HepG2 (cell line): ENCODE results near the gene ELF2. TPM values are rescaled to one million over a fixed set of nuclear protein-coding genes. Genes with fewer than 3 reads are reported as not detected.
"Not testable (repeated sequence)": the region's sequence is repeated elsewhere in the genome, so short reads cannot be mapped to it uniquely, and the experiment has no call there.

Source experiments
- ATAC-seq: fragments of 200-7000 bp; cut with Tn5 transposase; 3 replicates; pipeline ENCODE4 v1.9.1; 2020; ENCODE audit warnings: mild to moderate bottlenecking, moderate library complexity
- BruUV-seq: library from RNA; stranded (reverse); fragments of 400-500 nt; replicated peaks from 2 replicates; lab custom pipeline; 2021; lab: Mats Ljungman, UMichigan
- CTCF ChIA-PET: fragments of 300-600 bp; formaldehyde crosslinking; extraction: SDS; loops from one replicate; lab custom pipeline; 2021; ENCODE audit warnings: low total read pairs, inconsistent platforms, low intra/inter-chr PET ratio; lab: Yijun Ruan, JAX
- POLR2A ChIA-PET: fragments of 350-600 bp; sonication (Branson Sonifier 250); formaldehyde crosslinking; loops from one replicate; lab custom pipeline; 2020; ENCODE audit warnings: antibody characterized with exemption, inconsistent platforms; lab: Yijun Ruan, JAX
- DNase-seq: peaks from one replicate; pipeline ENCODE4 v3.0.0-alpha.2; 2015; ENCODE audit warnings: low spot score
- FAIRE-seq: peaks from 3 replicates; lab custom pipeline; 2011; peaks lifted over from hg19 to GRCh38; lab: Jason Lieb, UNC
- H2AFZ ChIP-seq: one replicate; pipeline ENCODE4 v1.6.1; 2011; ENCODE audit warnings: low read length, inconsistent platforms
- H3K27ac ChIP-seq: fragments of 300-600 bp; 3 replicates; pipeline ENCODE4 v1.8.0; 2011; ENCODE audit warnings: mixed run types, mild to moderate bottlenecking, mixed read lengths, low read length, inconsistent platforms; ENCODE audit not compliant: insufficient read depth; ENCODE audit errors: extremely low read length
- H3K27me3 ChIP-seq, 2 experiments: fragments of 200-600 bp in 1 of 2; 2 replicates in 1 of 2; 3 replicates in 1 of 2; pipeline versions ENCODE4 v1.6.0 to v1.8.0; 2011; ENCODE audit warnings: low read length in 2 of 2, mild to moderate bottlenecking in 2 of 2, moderate library complexity in 2 of 2, inconsistent platforms in 1 of 2; ENCODE audit not compliant: insufficient read depth in 2 of 2, control insufficient read depth in 1 of 2
- H3K36me3 ChIP-seq, 2 experiments: fragments of 200-600 bp in 1 of 2; replicated peaks in 1 of 2; 2 replicates in 1 of 2; 3 replicates in 1 of 2; pipeline versions ENCODE4 v1.5.1 to v1.8.0; 2011; ENCODE audit warnings: low read length in 2 of 2, inconsistent platforms in 1 of 2; ENCODE audit not compliant: insufficient read depth in 2 of 2, control insufficient read depth in 1 of 2
- H3K4me1 ChIP-seq: 2 replicates; pipeline ENCODE4 v1.5.1; 2012; ENCODE audit warnings: low read length, inconsistent platforms; ENCODE audit not compliant: insufficient read depth
- H3K4me2 ChIP-seq: 2 replicates; pipeline ENCODE4 v1.6.0; 2011; ENCODE audit warnings: low read depth, low read length, inconsistent platforms
- H3K4me3 ChIP-seq, 3 experiments: fragments of 200-600 bp in 1 of 3; sonication (generic), shearing (Covaris generic) in 1 of 3; replicated peaks in 1 of 3; 2 replicates each; pipeline ENCODE4 v1.5.1; 2011 to 2016; ENCODE audit warnings: low read length in 3 of 3, inconsistent platforms in 2 of 3, low read depth in 2 of 3, mild to moderate bottlenecking in 2 of 3, control low read depth in 1 of 3, mixed read lengths in 1 of 3; ENCODE audit not compliant: insufficient read depth in 1 of 3
- H3K79me2 ChIP-seq: one replicate; pipeline ENCODE4 v1.6.1; 2011; ENCODE audit warnings: low read length, inconsistent platforms; ENCODE audit not compliant: insufficient read depth
- H3K9ac ChIP-seq: 2 replicates; pipeline ENCODE4 v1.6.0; 2011; ENCODE audit warnings: mild to moderate bottlenecking, low read depth, low read length, inconsistent platforms; ENCODE audit not compliant: insufficient read depth
- H3K9me3 ChIP-seq: 2 replicates; pipeline ENCODE4 v1.5.1; 2012; ENCODE audit warnings: mild to moderate bottlenecking, low read length
- H4K20me1 ChIP-seq: 2 replicates; pipeline ENCODE4 v1.6.0; 2011; ENCODE audit warnings: inconsistent platforms, mild to moderate bottlenecking, low read length, moderate library complexity; ENCODE audit not compliant: insufficient read depth
- ATAD3A ChIP-seq: sonication (generic); formaldehyde crosslinking; IDR thresholded peaks from 2 replicates; pipeline ENCODE4 v1.4.0; 2020; ENCODE audit warnings: missing genetic modification reagents
- NFYC ChIP-seq: IDR thresholded peaks from 2 replicates; pipeline ENCODE4 v1.6.1; 2016; ENCODE audit warnings: missing genetic modification reagents, missing compliant biosample characterization
- WGBS: methylation state at CpG from one replicate; pipeline ENCODE4 v1.1.6; 2017; ENCODE audit warnings: low lambda C conversion rate; 5-methylcytosine and 5-hydroxymethylcytosine counted together
- in situ Hi-C: cut with HindIII; loops from 2 replicates; pipeline ENCODE4 v1.10.0; 2017; ENCODE audit warnings: low pct_unique_long_range_greater_than_20kb; ENCODE audit not compliant: extremely low pct_ligation_motif_present
- intact Hi-C: fragments of 100-400 bp; cut with micrococcal nuclease; formaldehyde crosslinking; loops from one replicate; pipeline ENCODE4 v1.10.0; 2022; ENCODE audit not compliant: unreplicated experiment
- polyA plus RNA-seq, 8 experiments: library from polyadenylated mRNA; depleted of rRNA in 3 of 8; stranded (reverse) in 7 of 8; unstranded in 1 of 8; fragments of >200 nt; fragmentation: Illumina TruSeq in 4 of 8; extraction: Trizol in 4 of 8; gene quantifications; 2 replicates each; pipeline versions ENCODE4 v1.2.1 to v1.2.3, GENCODE V29; 2011 to 2016; ENCODE audit warnings: low read depth in 4 of 8, missing spikeins in 1 of 8, mixed read lengths in 1 of 8; ENCODE audit not compliant: insufficient read depth in 1 of 8
- total RNA-seq, 5 experiments: library from RNA; depleted of rRNA; stranded (reverse); fragments of >200 nt; fragmentation: Illumina TruSeq; extraction: Trizol; gene quantifications; 2 replicates each; pipeline ENCODE4 v1.2.3, GENCODE V29; 2016; ENCODE audit warnings: low read depth in 1 of 5
- TF ChIP-seq, protein P1 (sequence below): sonication (generic); formaldehyde crosslinking; IDR thresholded peaks from 2 replicates; pipeline ENCODE4 v1.8.1; 2023; ENCODE audit warnings: mild to moderate bottlenecking, moderate library complexity, missing genetic modification reagents
- TF ChIP-seq, protein P2 (sequence below): IDR thresholded peaks from 2 replicates; pipeline ENCODE4 v1.6.1; 2016
- TF ChIP-seq, protein P3 (sequence below): sonication (generic); formaldehyde crosslinking; IDR thresholded peaks from 2 replicates; pipeline ENCODE4 v1.5.0; 2020; ENCODE audit warnings: missing genetic modification reagents

ELF2 gene
- total and polyA plus RNA-seq, 2 of the 13 experiments (the other 11 are each of a cell fraction or from before 2014, with no cell fraction given), result 28.6 to 35.4 TPM

DNA sequence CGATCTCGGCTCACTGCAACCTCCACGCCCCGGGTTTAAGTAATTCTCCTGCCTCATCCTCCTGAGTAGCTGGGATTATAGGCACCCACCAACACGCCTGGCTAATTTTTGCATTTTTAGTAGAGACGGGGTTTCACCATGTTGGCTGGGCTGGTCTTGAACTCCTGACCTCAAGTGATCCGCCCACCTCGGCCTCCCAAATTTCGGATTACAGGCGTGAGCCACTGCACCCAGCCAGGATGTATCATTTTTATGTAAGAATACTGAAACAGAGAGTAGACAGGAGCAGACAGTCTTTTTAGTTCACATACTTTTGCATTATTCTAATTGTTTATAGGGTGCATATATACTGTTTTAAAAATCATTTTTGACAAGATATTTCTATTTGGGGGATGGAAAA, 36.6 kb upstream of the ELF2 start:
- peak overlapping the region in 2 of 3 experiments; percentile 24 to 37; a peak in 1 of 6 replicates for H3K4me3 ChIP-seq
- H2AFZ ChIP-seq, BruUV-seq, in situ Hi-C loops: not testable (repeated sequence)
- WGBS, result 23% methylated on average over 10 of the region's 10 CpGs
- TF ChIP-seq, protein P1, sequence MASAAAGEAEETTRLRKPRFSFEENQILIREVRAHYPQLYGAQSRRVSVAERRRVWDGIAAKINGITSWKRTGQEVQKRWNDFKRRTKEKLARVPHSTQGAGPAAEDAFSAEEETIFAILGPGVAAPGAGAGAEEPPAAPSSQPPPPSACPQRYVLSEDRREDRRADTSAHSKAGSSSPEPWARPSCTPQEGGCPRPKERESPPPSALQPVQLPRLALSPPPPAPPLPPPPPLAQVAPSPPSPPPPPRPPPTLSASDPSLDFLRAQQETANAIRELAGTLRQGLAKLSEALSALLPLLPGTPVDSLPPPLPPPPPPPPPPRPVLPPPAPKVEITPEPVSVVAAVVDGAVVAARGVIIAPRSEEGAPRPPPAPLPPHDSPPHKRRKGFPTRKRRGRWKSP (CRISPR knock-in tag), result 0 out of 2 replicates have a peak, but pooled peaks have one; percentile 22
- TF ChIP-seq, all 625 proteins: peak for 1; not testable (repeated sequence) for 624
- H3K36me3 ChIP-seq, H3K9me3 ChIP-seq, intact Hi-C loops, FAIRE-seq, H4K20me1 ChIP-seq, H3K27me3 ChIP-seq, CTCF ChIA-PET, H3K9ac ChIP-seq, H3K79me2 ChIP-seq, DNase-seq: not testable (repeated sequence)
- Histone ChIP-seq H3K4me2 (peak overlapping the region; percentile 54; the same call in 1 of the 2 replicates), H3K4me1 (peaks cover 27% of the 10 kb centered on the region), H3K27ac (peak overlapping the region; percentile 5)
- POLR2A ChIA-PET, result interaction anchor here (1.3 kb wide), 1 partner anchor 82 kb away, joined by 5 read pairs; no protein-coding TSS in a partner anchor
- ATAC-seq, result peak; percentile 13; the same call in 1 of the 3 replicates

DNA sequence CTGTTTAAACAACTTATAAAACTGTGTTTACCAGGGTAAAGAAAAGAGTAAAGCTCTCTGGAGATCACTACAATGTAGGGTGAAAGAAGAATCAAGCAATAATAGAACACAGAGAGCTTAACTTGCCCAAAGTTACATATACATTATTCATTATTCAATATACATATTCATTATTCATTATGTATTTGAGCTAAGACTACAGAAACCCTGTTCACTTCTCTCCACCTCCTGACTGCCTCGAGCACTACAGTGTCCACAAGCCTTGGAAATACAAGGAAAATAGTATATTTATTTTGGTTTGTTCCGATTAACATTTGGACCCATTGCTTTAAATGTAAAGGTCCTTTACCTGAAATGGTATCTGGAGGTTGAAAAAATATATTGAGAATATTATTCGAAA, 35.9 kb upstream of the ELF2 start:
- H3K9ac ChIP-seq, result no peak overlapping the region
- 66% methylated on average over 3 of the region's 3 CpGs for WGBS
- no peaks in the 10 kb centered on the region for H3K36me3 ChIP-seq
- no peak overlapping the region for H3K4me3 ChIP-seq
- no peaks in the 10 kb centered on the region for H3K27me3 ChIP-seq
- no peaks in the 10 kb centered on the region for H3K9me3 ChIP-seq
- ChIA-PET POLR2A (no interaction called here), CTCF (no interaction called here)
- no TSS peak for BruUV-seq
- intact Hi-C loops (no loop called here), in situ Hi-C loops (no loop called here)
- peaks cover 32% of the 10 kb centered on the region for H3K4me1 ChIP-seq
- no peaks in the 10 kb centered on the region for H3K79me2 ChIP-seq
- ATAC-seq (no peak), FAIRE-seq (no peak), DNase-seq (no peak)
- no peak overlapping the region for H3K27ac ChIP-seq
- H4K20me1 ChIP-seq, result no peaks in the 10 kb centered on the region
- no peak overlapping the region for H2AFZ ChIP-seq
- TF ChIP-seq, protein P2, sequence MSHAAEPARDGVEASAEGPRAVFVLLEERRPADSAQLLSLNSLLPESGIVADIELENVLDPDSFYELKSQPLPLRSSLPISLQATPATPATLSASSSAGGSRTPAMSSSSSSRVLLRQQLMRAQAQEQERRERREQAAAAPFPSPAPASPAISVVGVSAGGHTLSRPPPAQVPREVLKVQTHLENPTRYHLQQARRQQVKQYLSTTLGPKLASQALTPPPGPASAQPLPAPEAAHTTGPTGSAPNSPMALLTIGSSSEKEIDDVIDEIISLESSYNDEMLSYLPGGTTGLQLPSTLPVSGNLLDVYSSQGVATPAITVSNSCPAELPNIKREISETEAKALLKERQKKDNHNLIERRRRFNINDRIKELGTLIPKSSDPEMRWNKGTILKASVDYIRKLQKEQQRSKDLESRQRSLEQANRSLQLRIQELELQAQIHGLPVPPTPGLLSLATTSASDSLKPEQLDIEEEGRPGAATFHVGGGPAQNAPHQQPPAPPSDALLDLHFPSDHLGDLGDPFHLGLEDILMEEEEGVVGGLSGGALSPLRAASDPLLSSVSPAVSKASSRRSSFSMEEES (CRISPR knock-in tag), result no peak
- TF ChIP-seq ATAD3A (CRISPR knock-in tag) (no peak), NFYC (CRISPR knock-in tag) (no peak)
- TF ChIP-seq, protein P3, sequence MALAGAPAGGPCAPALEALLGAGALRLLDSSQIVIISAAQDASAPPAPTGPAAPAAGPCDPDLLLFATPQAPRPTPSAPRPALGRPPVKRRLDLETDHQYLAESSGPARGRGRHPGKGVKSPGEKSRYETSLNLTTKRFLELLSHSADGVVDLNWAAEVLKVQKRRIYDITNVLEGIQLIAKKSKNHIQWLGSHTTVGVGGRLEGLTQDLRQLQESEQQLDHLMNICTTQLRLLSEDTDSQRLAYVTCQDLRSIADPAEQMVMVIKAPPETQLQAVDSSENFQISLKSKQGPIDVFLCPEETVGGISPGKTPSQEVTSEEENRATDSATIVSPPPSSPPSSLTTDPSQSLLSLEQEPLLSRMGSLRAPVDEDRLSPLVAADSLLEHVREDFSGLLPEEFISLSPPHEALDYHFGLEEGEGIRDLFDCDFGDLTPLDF (CRISPR knock-in tag), result no peak
- H3K4me2 ChIP-seq, result peak overlapping the region; percentile 54; the same call in 1 of the 2 replicates
